ENCODE results near the gene PELI3. TPM values are rescaled to one million over a fixed set of nuclear protein-coding genes. Genes with fewer than 3 reads are reported as not detected.
"Not testable (repeated sequence)": the region's sequence is repeated elsewhere in the genome, so short reads cannot be mapped to it uniquely, and the experiment has no call there.

The PELI3 gene
- total RNA-seq, 4 donors from 2014 or later = 13.8 to 35.0 (median 24.0) TPM

GRCh38 chr11:66459138-66459778, 7.4 kb upstream of the PELI3 start:
- no peaks in the 10 kb centered on the region for H3K4me1 ChIP-seq
- intact Hi-C loops (cut with DNase I; ENCODE audit: low total_unique reads) = no loop called here
- H3K27ac ChIP-seq = no peak overlapping the region
- H3K4me3 ChIP-seq = no peak overlapping the region
- no peak for TF ChIP-seq CTCF (IDR thresholded peaks at IDR 0.05)
- no peak for TF ChIP-seq POLR2A (IDR thresholded peaks at IDR 0.05)
- no peaks in the 10 kb centered on the region for H3K27me3 ChIP-seq
- no peak for DNase-seq
- H3K36me3 ChIP-seq = no peaks in the 10 kb centered on the region
- H3K9me3 ChIP-seq = no peaks in the 10 kb centered on the region

- DNase-seq = no peak
- TF ChIP-seq POLR2A (IDR thresholded peaks at IDR 0.05) = no peak
- TF ChIP-seq CTCF (IDR thresholded peaks at IDR 0.05) = no peak
- Histone ChIP-seq H3K36me3 (no peaks in the 10 kb centered on the region), H3K4me3 (no peak overlapping the region), H3K27me3 (no peaks in the 10 kb centered on the region), H3K4me1 (no peaks in the 10 kb centered on the region), H3K27ac (no peak overlapping the region), H3K9me3 (no peaks in the 10 kb centered on the region)
- intact Hi-C loops (cut with DNase I; ENCODE audit: low total_unique reads) = no loop called here
These were observed 4.7 kb upstream of the PELI3 start for GRCh38 chr11:66462010-66462409.

DNA sequence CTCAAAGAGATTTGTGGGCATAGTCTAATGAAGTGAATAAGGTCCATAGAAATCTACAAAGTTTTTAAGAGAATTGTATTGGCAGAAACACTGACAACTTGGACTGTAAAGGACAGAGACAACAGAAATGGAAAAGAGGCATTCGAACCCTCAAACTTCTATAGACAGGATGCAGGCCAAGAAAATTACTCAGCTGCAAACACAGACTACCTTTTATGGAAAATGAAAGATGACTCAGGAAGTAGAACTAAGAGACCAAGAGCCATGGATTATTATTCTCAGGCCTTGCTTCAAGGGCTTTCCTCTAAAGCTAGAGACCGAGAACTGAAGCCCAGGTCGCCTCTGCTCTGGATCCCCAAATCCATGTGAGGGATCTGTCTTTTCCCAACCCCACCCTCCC, 3.8 kb upstream of the PELI3 start:
- H3K36me3 ChIP-seq = no peaks in the 10 kb centered on the region
- DNase-seq = no peak
- intact Hi-C loops (cut with DNase I; ENCODE audit: low total_unique reads) = no loop called here
- no peak overlapping the region for H3K27ac ChIP-seq
- H3K27me3 ChIP-seq = no peaks in the 10 kb centered on the region
- peaks cover 0 to 4% of the 10 kb centered on the region in 2 donors for H3K4me1 ChIP-seq
- H3K4me3 ChIP-seq = no peak overlapping the region
- TF ChIP-seq POLR2A (IDR thresholded peaks at IDR 0.05) (no peak), CTCF (IDR thresholded peaks at IDR 0.05) (no peak)
- no peaks in the 10 kb centered on the region for H3K9me3 ChIP-seq

DNA sequence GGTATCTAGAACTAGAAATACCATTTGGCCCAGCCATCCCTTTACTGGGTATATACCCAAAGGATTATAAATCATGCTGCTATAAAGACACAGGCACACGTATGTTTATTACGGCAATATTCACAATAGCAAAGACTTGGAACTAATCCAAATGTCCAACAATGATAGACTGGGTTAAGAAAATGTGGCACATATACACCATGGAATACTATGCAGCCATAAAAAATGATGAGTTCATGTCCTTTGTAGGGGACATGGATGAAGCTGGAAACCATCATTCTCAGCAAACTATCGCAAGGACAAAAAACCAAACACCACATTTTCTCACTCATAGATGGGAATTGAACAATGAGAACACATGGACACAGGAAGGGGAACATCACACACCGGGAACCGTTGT, 2.6 kb upstream of the PELI3 start:
- DNase-seq; H3K36me3 ChIP-seq; H3K27ac ChIP-seq; H3K27me3 ChIP-seq; H3K4me1 ChIP-seq; H3K4me3 ChIP-seq; intact Hi-C loops (cut with DNase I; ENCODE audit: low total_unique reads); H3K9me3 ChIP-seq: not testable (repeated sequence)

DNA sequence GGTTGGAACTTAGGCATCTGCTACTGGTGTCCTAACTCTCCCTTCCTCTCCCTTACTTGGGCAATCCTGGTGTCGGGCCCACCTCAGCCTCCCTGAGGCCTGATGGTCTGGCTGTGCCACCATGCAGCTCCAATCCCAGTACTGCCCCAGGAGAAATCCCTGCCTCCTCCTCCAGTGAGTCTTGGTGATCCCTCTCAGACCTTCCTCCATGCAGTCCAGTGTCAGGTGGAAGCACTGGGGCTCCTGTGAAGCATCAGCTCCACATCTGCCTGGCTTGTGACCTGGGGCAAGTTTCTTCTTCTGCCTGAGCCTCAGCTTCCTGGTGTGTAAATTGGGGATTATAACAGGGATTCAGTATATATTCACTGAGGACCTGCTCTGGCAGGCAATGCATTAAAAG, 1.8 kb upstream of the PELI3 start:
- H3K4me3 ChIP-seq = no peak overlapping the region
- TF ChIP-seq POLR2A (IDR thresholded peaks at IDR 0.05) (no peak), CTCF (IDR thresholded peaks at IDR 0.05) (no peak)
- no peak overlapping the region for H3K27ac ChIP-seq
- peaks cover 0 to 6% of the 10 kb centered on the region in 2 donors for H3K4me1 ChIP-seq
- H3K9me3 ChIP-seq = no peaks in the 10 kb centered on the region
- intact Hi-C loops (cut with DNase I; ENCODE audit: low total_unique reads) = no loop called here
- no peaks in the 10 kb centered on the region for H3K27me3 ChIP-seq
- DNase-seq = no peak
- H3K36me3 ChIP-seq = no peaks in the 10 kb centered on the region

Measured in uterus (tissue), 4 donors.